Mammary epithelial cell (primary cell): ENCODE results near the gene A2M.

Experiments
- CTCF ChIP-seq, 2 donors: IDR thresholded peaks in 1 of 2; conservative IDR thresholded peaks in 1 of 2; 2 replicates each; pipeline ENCODE4 v1.5.1; 2011 to 2012; ENCODE audit warnings: inconsistent platforms in 2 of 2, low read length in 2 of 2, mild to moderate bottlenecking in 2 of 2, control low read depth in 1 of 2, low read depth in 1 of 2; ENCODE audit not compliant: insufficient read depth in 1 of 2; ENCODE audit errors: extremely low read depth in 1 of 2
- EZH2 ChIP-seq: IDR thresholded peaks from 2 replicates; pipeline ENCODE4 v1.6.1; 2012; ENCODE audit warnings: low read length, inconsistent platforms, borderline replicate concordance

GRCh38 chr12:9094512-9095206, 21.1 kb downstream of the A2M start:
- TF ChIP-seq CTCF (conservative IDR thresholded peaks at IDR 0.05 in 1 of 2, IDR thresholded peaks at IDR 0.05 in 1 of 2; ENCODE audit: extremely low read depth in 1 of 2, insufficient read depth in 1 of 2, low read depth in 1 of 2, low read length in 2 of 2) (no peak), EZH2 (no peak)
